Inflammatory macrophage treated with lipopolysaccharide for 4 hours (primary cell): ENCODE measurements around the gene AK5.
A peak's percentile ranks its signal among the peaks of the same experiment; 100 is the strongest.

Experiments used
- DNase-seq: peaks from one replicate; pipeline ENCODE4 v3.0.0-alpha.2; 2020

Gene AK5

GRCh38 chr1:77281491-77282186 is at the start of gene AK5:
Gene AK5, plus strand, starts transcription at chr1:77282019. Its CDS starts 295 bp downstream, at chr1:77282314.
- DNase-seq = peak; percentile 22

DNA sequence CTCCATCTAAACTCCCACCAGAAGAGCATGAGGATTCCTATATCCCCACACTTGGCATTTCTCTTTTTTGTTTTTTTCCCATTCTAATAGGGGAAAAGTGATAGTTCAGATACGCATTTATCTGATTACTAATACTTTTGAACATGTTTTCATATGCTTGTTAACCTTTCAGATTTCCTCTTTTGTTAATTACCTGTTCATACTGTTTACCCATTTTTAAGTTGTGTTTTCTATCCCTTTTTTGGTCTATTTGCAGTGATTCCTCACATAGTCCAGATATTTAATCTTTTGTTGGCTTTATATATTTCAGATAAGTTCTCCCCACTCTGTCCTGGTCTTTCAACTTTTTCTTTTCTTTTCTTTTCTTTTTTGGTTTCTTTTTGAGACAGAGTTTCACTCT is 49.0 kb upstream of the AK5 start:
- DNase-seq = no peak

GRCh38 chr1:77234096-77234495 is 47.7 kb upstream of the AK5 start:
- no peak for DNase-seq

DNA sequence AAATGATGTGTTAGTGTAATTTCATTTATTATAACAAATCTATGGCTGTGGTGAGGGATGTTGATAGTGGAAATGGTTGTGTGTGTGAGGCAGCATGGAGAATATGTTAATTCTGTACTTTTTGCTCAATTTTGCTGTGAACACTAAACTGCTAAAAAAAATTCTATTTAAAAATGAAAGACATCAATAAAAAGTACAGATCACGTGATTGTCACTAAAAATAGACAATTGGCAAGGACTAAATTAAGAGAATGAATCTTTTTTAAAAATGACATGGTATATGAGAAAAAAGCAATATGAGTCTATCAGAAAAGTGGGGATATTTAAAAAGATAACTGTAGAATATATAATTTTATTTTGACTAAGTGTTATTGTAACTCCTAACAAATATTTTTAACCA is 46.9 kb upstream of the AK5 start:
- no peak for DNase-seq

DNA sequence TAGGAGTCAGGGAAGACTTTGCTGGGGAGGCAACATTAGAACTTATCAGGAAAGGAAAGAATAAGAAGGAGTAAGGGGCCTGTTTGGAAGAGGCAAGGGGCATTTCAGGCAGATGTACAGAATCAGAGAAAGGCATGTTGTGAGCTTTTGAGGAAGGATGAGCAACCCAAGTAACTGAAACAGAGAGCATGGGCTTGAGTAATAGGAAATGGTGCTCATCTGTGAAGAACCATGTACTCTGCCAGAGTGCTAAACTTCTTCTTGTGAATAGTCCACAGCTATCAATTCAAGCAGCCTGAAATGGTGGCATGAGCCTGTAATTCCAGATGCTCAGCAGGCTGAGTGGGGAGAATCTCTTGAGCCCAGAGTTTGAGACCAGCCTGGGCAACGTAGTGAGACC is 43.4 kb upstream of the AK5 start:
- peak; percentile 34 for DNase-seq

- DNase-seq = no peak
These were observed 42.5 kb upstream of the AK5 start for GRCh38 chr1:77239311-77239710.

GRCh38 chr1:77245830-77246229 is 36.0 kb upstream of the AK5 start:
- DNase-seq = no peak

DNA sequence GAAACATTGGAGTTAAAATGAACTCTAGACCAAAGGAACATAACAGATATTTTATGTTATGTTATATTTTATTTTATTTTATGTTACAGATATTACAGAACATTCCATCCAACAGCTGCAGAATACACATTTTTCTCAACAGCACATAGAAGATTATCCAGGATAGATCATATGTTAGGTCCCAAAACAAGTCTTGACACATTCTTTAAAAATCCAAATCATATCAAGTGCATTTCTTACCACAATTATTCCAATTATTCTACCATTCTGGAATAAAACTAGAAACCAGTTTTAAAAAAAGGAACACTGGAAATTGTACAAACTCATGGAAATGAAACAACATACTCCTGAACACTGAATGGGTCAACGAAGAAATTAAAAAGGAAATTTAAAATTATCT is 31.7 kb upstream of the AK5 start:
- DNase-seq = no peak

GRCh38 chr1:77253211-77253610 is 28.6 kb upstream of the AK5 start:
- DNase-seq = no peak

DNA sequence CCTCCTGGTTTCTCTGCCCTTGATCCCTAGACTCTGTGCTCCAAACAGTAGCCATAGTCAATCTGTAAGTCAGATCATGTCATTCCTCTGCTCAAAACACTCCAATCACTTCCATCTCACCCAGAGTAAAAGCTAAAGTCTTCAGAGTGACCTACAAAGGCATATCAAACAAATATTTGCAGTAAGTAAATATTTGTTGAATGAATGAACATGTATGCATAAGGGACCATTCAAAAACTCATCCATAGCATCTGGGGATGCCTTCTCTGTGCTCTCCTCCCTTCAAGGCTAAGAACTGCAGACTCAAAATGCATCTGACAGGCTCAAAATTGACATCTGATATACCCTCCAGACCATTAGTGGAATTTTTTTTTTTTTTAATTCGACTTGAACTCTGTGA is 18.1 kb upstream of the AK5 start:
- no peak for DNase-seq

GRCh38 chr1:77265180-77265579 is 16.6 kb upstream of the AK5 start:
- no peak for DNase-seq

- no peak for DNase-seq
These were observed 14.8 kb upstream of the AK5 start for GRCh38 chr1:77267035-77267434.

- DNase-seq = peak; percentile 74
These were observed 9.8 kb upstream of the AK5 start for GRCh38 chr1:77271852-77272580.

GRCh38 chr1:77273891-77274290 is 7.9 kb upstream of the AK5 start:
- DNase-seq = peak; percentile 44

GRCh38 chr1:77275194-77275593 is 6.6 kb upstream of the AK5 start:
- no peak for DNase-seq

- no peak for DNase-seq
These were observed 4.9 kb upstream of the AK5 start for GRCh38 chr1:77276941-77277340.

DNA sequence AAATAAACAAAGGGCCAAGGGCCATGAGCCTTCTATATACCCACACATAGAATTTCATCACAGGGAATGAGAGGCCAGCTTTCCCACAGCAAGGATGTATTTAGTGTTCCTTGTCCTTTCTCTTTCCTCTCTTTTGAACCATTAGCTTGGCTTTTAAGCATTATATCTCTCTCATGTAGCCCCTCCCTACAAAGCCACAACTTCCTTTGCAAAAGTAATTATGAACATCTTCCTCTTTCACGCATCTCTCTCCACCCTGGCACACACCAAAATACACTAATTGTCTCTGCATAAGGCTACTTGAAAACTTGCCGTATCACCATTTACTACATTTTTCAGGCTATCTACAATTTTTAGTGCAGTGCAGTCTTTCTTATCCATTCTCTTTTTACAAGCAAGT is 1.9 kb upstream of the AK5 start:
- DNase-seq = peak; percentile 20

DNA sequence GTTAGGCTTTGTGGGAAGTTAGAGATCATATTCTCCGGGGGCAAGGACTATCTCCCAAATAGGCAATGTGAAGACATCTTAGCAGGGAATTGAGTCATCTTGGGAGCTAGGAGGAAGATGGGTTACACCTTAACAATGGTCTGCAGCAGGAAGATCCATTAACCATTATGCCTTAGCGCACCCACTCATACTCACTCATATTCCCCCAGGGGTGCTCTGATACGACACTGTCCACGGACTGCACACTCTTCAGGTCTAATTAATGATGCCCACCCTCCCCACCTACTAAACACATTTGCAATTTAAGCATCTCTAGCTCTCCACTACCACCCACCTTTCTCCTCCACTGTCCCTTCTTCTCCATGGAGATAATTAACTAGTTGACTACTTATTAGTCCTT is 857 bp upstream of the AK5 start:
- no peak for DNase-seq

GRCh38 chr1:77282187-77282865 is 507 bp downstream of the AK5 start:
- peak; percentile 24 for DNase-seq

DNA sequence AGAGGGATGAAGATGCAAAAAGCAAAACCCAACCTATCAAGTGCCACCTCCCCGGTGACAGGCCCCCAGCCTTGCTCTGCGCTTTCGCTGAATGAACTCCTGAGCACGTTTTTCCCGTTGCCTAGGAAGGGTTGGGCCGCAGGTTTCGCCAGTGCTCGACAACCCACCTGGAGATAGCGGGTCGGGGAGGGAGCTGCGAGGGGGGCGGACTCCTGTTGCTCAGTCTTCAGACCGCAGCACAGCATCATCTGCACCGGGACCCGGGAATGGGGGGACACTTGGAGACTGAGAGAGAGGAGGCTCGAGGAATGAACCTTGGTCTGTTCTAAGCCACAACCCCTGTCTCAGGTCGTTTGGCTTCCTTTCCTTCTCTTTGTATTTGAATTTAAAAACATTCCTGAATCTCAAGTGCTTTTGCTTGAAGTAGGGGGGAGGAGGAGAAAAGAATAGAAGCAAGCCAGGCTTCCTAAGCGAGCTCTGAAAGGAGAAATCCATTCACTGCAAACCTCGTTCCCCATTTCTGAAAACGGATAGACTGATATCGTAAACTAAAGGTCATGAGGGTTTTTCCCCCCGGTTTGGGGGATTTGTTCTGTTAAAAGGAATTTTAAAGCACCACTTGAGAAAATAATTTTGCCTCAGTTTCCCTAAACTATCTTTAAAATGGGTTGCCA is 1.2 kb downstream of the AK5 start:
- DNase-seq = no peak

DNA sequence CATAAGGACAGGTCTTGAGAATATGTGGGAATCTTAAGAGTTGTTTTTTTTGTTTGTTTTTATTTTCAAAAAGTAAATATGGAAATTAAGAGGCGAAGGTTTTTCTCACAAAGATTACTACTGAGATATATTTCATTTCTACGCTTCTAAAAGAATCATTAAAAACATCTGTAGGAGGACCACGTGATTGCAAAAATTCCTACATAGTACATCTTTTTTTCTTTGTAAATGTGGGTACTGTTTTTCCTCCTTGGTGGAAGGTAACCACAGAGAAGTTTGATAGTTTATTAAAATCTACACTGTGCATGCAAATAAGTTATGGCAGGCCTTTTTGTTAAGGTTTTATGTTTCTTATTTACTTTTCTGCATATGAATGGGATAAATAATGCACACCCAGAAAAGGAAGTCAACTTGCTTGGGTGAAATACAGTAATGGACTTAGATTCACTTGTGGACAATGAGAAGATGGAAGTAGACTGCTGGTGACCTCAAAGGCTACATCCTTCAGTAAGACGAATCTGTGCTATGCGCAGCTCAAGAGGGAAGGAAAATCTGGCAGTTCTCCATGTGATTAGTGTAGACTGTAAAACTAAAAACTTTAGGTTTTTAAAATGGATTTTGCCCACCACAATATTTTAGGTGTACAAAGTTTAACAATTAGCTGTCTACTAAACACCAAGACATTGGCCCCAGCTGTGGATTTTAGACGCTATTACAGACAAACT is 2.0 kb downstream of the AK5 start:
- no peak for DNase-seq

DNA sequence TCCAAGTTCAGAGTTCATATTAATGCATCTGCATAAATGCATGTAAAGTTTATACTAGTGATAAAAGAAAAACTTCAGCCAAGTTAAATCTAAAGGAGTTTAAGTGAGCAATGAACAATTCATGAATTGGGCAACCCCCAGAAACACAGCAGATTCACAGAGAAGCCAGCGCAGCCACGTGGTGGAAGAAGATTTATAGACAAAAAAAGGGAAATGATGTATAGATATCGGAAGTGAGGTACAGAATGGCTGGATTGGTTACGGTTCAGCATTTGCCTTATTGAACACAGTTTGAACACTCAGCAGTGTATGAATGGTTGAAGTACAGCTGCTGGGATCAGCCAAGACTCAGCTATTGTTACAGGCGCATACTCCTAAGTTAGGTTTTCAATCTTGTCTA is 5.7 kb downstream of the AK5 start:
- DNase-seq = peak; percentile 22

- DNase-seq = peak; percentile 39
These were observed 6.5 kb downstream of the AK5 start for GRCh38 chr1:77288275-77288674.
